HG03039 (cell line): ENCODE results near the gene HBM.
"Not testable (repeated sequence)": the region's sequence is repeated elsewhere in the genome, so short reads cannot be mapped to it uniquely, and the experiment has no call there.

Experiments used
- ATAC-seq: cut with Tn5 transposase; IDR thresholded peaks from one replicate; pipeline ENCODE4 v1.9.1; 2021; ENCODE audit warnings: mild to moderate bottlenecking, moderate library complexity; ENCODE audit not compliant: unreplicated experiment

The HBM gene

DNA sequence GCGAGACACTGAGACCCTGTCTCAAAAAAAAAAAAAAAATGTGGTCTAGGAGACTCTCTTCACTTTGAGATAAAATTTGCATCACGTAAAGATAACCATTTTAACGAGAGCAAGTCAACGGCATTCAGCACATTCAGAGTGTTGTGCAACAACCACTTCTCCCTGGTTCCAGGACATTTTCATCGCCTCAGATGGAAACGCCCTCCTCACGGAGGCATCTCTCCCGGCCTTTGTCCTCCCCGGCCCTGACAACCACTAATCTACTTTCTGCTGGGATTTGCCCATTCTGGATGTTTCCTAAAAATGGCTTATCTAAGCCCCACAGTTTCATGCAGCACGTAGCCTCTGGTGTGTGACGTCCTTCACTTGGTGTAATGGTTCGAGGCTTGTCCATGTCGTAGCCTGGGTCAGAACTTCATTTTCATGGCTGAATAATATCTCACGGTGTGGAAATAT lies 21.0 kb upstream of the HBM start:
- no peak for ATAC-seq

DNA sequence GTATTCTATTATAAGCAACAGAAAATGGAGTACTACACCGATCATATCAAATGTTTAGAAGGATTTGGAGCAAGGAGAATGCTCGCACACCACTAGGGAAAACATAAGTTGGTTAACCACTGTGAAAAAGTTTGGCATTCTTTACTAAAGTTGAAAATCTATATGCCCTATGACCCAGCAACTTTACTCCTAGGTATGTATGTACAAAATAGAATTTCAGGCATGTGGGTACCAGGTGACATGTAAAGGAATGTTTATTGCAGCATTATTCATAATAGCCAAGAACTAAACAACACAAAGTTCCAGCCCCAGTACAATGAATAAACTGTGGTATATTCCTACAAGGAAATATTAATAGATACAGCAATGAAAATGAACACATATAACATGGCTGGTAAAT lies 19.1 kb upstream of the HBM start:
- ATAC-seq = no peak

DNA sequence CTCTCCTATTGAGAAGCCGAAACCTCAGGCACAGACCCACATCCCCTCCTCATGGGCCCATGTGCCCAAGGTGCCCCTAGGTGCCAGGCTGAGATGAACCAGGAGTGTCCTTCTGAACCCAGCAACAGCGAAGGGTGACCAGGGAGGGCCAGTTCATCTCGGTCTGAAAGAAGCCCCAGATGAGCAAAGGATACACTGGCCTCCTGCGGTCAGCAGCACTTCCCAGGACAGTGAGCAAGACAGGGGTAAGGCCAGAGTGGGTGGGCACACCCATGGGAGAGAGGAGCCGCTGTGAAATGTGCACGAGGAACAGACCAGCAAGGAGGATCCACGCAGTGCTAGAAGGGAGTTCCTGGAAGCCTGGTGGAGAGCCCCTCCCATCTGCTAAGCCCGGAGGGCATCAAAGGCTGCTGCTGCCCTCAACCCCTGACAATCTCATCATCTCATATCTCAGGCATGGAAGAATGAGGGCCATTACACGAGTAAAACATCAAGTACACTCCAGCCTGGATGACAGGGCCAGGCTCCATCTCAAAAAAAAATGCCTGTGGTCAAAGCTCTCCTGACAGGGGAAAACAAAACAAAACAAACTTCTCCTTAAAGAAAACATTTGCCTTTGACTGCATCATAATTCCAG lies 16.6 kb upstream of the HBM start:
- no peak for ATAC-seq

DNA sequence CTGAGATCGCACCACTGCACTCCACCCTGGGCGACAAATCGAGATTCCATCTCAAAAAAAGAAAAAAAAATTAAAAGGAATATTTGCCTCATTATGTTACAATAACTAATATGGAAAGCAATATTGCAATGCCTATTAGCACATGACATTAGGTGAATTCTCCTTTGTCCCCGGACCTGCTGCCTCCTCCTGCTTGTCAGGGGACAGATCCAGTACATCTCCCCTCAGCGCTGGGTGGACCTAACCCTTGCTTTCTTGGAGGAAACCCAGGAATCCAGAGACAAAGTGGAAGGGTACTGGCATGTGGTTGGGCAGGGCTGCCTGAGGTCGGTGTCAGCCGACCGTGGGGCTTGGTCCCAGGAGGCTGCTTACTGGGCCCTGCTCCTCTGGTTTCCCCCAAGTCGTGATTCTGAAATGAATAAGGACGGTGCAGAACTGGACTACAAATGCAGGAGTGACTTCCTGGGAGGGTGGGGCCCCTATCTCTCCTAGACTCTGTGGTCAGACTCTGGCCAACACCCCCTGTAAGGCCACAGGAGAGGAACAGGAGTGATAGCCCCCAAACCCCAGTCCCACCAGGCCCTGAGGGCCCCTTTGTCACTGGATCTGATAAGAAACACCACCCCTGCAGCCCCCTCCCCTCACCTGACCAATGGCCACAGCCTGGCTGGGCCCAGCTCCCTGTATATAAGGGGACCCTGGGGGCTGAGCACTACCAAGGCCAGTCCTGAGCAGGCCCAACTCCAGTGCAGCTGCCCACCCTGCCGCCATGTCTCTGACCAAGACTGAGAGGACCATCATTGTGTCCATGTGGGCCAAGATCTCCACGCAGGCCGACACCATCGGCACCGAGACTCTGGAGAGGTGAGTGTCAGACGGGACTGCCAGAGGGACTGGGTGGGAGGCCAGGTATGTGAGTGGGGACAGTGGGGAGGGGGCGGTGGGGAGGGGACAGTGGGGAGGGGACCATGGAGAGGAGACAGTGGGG lies 13.3 kb upstream of the HBM start, which contains the start of gene HBZ:
Gene HBZ (plus strand): TSS at position 504 of the 988 bp plus-strand sequence. CDS start 266 bp downstream, at position 770.
- no peak for ATAC-seq

DNA sequence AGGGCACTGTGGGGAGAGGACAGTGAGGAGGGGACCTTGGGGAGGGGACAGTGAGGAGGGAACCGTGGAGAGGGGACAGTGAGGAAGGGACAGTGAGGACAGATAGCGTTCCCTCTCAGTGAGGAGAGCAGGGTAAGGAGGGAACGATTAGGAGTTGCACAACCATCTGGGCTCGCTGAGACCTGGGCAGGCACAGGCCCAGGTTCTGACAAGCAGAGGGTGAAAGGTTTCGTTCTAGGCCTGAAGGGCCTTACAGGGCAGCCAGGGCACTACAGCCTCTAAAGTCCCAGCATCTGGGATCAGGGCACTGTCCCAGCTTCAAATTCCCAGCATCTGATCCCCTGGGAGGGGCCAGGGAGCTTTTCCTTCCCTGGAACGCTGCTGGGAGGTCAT lies 12.7 kb upstream of the HBM start:
- not testable (repeated sequence) for ATAC-seq

DNA sequence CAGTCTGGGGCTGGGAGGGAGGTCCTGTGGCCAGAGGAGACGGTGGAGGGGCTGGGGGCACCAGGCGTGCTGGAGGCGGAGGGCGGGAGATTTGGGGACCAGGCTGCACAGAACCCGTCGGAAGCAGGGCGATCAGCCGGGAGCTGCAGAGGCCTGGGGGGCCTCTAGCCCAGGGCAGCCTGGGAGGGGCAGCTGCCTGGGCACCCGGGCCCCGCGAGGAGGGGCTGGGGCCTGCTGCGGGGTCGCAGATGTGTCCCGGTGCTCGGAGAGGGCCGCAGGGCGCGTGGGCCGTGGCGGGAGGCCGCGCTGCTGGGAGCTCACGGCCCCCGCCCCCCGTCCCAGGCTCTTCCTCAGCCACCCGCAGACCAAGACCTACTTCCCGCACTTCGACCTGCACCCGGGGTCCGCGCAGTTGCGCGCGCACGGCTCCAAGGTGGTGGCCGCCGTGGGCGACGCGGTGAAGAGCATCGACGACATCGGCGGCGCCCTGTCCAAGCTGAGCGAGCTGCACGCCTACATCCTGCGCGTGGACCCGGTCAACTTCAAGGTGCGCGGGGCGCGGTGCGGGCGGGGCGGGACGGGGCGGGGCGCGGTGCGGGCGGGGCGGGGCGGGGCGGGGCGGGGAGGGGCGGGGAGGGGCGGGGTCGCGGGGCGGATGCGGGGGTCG lies 12.1 kb upstream of the HBM start:
- not testable (repeated sequence) for ATAC-seq

DNA sequence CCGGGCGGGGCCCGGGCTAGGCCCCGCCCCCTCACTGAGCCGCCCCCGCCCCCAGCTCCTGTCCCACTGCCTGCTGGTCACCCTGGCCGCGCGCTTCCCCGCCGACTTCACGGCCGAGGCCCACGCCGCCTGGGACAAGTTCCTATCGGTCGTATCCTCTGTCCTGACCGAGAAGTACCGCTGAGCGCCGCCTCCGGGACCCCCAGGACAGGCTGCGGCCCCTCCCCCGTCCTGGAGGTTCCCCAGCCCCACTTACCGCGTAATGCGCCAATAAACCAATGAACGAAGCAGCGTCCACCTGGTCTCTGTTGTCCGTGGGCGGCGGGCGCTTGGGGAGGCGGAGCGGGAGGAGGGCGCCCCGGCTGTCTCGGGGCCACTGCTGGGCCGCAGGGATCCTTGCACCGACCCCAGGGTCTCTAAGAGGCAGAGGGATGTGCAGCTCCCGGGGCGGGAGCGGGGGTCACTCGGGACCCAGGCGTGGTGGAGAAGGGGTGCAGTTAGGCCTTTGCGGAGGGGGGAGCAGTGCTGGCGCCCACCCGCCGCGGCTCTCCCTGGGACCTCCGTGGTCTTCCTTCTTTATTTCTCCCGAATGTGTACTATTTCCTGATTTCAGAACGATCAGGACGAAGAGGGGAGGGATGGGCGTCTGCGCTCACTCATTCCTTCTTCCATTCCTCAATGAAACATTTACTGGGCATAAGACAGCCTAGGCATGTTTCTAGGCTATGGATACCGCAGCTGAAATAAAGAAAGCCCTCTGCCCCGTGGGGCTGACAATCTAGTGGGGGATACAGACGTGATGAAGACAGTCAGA lies 11.4 kb upstream of the HBM start:
- no peak for ATAC-seq

DNA sequence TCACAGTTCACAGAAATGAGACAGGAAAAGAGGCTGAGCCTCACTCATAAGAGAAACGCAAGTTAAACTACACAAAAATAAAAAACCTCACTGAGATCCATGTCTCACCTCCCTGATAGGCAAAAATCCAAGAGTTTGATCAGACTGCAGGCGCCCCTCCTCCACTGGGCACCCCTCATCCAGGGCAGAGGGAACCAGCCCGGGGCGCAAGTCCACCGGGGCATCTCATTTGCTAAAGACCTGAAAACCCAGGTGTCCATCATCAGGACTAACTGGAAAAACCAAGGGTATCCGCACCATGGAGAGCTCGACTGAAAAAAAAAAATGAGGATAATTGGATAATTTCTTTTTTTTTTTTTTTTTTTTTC lies 10.8 kb upstream of the HBM start:
- no peak for ATAC-seq

DNA sequence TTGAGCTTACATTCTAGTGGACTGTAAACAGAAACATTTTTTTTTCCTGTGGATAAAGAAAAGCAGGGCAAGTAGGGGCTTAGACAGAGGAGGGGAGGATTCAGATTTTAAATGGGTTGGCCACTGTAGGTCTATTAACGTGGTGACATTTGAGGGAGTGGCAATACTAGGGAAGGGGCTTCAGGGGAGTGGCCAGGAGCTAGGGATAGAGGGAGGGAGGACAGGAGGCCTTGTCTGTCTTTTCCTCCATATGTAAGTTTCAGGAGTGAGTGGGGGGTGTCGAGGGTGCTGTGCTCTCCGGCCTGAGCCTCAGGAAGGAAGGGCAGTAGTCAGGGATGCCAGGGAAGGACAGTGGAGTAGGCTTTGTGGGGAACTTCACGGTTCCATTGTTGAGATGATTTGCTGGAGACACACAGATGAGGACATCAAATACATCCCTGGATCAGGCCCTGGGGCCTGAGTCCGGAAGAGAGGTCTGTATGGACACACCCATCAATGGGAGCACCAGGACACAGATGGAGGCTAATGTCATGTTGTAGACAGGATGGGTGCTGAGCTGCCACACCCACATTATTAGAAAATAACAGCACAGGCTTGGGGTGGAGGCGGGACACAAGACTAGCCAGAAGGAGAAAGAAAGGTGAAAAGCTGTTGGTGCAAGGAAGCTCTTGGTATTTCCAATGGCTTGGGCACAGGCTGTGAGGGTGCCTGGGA lies 6.5 kb upstream of the HBM start:
- no peak for ATAC-seq

DNA sequence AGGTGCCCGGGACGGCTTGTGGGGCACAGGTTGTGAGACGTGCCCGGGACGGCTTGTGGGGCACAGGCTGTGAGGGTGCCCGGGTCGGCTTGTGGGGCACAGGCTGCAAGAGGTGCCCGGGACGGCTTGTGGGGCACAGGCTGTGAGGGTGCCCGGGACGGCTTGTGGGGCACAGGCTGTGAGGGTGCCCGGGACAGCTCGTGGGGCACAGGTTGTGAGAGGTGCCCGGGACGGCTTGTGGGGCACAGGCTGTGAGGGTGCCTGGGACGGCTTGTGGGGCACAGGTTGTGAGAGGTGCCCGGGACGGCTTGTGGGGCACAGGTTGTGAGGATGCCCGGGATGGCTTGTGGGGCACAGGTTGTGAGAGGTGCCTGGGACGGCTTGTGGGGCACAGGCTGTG lies 5.5 kb upstream of the HBM start:
- not testable (repeated sequence) for ATAC-seq

DNA sequence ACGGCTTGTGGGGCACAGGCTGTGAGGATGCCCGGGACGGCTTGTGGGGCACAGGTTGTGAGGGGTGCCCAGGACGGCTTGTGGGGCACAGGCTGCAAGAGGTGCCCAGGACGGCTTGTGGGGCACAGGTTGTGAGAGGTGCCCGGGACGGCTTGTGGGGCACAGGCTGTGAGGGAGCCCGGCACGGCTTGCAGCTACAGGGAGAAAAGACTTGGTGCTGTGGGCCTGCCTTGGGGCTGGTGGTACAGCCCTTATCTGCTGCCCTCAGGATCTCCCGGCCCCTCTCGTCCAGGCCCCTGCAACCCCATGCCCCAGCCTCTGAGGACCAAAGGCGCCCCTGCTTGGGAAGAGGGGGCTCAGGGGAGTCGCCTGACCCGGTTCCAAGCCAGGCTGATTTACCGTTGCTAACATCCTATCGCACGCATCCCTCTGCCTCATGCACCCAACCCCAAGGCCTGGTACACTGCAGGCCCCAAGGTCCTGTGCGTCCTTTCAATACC lies 5.0 kb upstream of the HBM start:
- no peak for ATAC-seq

DNA sequence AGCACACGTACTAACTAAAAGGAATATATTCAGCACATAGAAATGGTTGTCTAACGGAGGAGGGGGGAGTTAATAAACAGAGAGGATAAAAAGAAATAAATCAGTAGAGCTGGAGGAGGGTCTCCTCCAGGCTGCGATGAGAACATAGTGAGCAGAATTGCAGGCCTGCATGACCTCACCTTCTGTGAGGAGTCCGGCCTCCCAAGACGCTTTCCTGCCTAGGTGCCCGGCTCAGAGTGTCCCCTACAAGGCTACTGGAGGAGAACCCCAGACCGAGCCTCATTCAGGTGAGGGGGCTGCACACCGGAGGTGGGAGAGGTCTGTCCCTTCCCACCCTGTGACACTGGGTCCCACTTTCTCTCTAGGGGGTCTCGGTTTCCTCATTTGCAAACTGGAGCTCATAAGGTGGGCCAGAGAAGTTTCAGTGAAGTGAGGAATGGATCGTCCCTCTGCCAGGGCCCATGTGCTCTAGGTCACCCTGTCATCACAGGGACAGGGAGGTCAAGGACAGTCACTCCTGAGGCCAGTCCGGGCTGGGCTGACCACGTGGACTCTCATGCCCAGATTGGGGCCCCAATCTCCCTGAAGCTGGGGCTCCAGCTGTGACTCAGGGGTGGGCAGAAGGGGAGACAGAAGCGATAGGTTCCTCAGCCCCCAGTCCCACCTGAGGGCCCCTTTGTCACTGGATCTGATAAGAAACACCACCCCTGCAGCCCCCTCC lies 3.3 kb upstream of the HBM start:
- no peak for ATAC-seq

DNA sequence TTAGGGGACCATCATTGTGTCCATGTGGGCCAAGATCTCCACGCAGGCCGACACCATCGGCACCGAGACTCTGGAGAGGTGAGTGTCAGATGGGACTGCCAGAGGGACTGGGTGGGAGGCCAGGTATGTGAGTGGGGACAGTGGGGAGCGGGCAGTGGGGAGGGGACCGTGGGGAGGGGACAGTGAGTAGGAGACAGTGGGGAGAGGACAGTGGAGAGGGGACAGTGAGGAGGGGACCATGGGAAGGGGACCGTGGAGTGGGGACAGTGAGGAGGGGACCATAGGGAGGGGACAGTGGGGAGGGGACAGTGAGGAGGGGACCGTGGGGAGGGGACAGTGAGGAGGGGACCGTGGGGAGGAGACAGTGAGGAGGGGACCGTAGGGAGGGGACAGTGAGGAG lies 2.6 kb upstream of the HBM start:
- not testable (repeated sequence) for ATAC-seq

DNA sequence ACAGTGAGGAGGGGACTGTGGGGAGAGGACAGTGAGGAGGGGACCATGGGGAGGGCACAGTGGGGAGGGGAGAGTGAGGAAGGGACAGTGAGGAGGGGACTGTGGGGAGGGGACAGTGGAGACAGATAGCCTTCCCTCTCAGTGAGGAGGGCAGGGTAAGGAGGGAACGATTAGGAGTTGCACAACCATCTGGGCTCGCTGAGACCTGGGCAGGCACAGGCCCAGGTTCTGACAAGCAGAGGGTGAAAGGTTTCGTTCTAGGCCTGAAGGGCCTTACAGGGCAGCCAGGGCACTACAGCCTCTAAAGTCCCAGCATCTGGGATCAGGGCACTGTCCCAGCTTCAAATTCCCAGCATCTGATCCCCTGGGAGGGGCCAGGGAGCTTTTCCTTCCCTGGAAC lies 2.1 kb upstream of the HBM start:
- not testable (repeated sequence) for ATAC-seq

DNA sequence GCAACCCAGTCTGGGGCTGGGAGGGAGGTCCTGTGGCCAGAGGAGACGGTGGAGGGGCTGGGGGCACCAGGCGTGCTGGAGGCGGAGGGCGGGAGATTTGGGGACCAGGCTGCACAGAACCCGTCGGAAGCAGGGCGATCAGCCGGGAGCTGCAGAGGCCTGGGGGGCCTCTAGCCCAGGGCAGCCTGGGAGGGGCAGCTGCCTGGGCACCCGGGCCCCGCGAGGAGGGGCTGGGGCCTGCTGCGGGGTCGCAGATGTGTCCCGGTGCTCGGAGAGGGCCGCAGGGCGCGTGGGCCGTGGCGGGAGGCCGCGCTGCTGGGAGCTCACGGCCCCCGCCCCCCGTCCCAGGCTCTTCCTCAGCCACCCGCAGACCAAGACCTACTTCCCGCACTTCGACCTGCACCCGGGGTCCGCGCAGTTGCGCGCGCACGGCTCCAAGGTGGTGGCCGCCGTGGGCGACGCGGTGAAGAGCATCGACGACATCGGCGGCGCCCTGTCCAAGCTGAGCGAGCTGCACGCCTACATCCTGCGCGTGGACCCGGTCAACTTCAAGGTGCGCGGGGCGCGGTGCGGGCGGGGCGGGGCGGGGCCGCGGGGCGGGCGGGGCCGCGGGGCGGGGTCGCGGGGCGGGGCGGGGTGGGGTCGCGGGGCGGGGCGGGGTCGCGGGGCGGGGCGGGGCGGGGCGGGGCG lies 1.5 kb upstream of the HBM start:
- ATAC-seq = not testable (repeated sequence)

DNA sequence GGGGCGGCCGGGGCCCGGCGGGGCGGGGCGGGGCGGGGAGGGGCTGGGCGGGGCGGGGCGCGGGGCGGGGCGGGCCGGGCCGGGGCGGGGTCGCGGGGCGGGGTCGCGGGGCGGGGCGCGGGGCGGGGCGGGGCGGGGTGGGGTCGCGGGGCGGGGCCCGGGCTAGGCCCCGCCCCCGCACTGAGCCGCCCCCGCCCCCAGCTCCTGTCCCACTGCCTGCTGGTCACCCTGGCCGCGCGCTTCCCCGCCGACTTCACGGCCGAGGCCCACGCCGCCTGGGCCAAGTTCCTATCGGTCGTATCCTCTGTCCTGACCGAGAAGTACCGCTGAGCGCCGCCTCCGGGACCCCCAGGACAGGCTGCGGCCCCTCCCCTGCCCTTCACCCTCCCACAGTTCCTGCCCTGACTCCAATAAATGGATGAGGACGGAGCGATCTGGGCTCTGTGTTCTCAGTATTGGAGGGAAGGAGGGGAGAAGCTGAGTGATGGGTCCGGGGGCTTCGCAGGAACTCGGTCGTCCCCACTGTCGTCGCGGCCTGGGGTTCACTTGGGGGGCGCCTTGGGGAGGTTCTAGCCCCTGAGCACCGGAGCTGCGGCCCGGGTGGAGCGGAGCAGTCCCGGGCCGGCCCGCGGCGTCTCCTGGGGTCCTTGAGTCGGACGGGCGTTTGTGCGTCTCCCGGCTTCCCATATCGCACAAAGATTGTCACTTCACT lies 795 bp upstream of the HBM start:
- ATAC-seq = no peak

DNA sequence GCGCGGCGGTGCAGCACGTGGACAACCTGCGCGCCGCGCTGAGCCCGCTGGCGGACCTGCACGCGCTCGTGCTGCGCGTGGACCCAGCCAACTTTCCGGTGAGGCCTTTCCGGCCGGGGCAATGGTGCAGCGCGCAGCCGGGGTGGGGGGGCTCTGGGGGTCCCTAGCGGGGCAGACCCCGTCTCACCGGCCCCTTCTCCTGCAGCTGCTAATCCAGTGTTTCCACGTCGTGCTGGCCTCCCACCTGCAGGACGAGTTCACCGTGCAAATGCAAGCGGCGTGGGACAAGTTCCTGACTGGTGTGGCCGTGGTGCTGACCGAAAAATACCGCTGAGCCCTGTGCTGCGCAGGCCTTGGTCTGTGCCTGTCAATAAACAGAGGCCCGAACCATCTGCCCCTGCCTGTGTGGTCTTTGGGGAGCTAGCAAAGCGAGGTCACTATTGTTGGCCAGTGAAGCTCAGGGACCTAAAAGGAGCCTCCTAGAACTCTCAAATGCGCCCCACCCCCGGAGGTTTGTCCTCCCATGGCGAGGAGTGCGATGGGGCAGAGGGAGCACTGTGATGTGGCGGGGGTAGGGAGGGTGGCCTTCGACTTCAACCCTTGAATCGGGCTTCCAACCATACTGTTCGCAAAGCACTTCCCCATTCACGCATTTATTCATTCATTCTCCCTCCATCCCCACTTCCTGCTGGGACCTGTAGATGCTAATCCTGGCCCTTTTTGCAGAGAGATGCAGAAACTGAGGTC lies 770 bp downstream of the HBM start:
- ATAC-seq = no peak
